PFSK-1 (cell line): Measurements from ENCODE around the gene MRFAP1L1.

ENCODE experiments used
- POLR2AphosphoS5 ChIP-seq: IDR thresholded peaks from 2 replicates; pipeline ENCODE4 v1.6.1; 2012; ENCODE audit warnings: low read depth, mild to moderate bottlenecking, control low read depth, low read length, moderate library complexity
- REST ChIP-seq, 2 experiments: IDR thresholded peaks; 2 replicates each; pipeline versions ENCODE4 v1.6.1 to v1.8.0; 2011 to 2012; ENCODE audit warnings: low read depth in 2 of 2, low read length in 2 of 2, control low read depth in 1 of 2, inconsistent platforms in 1 of 2, mild to moderate bottlenecking in 1 of 2, moderate library complexity in 1 of 2; ENCODE audit not compliant: insufficient read depth in 1 of 2

- TF ChIP-seq POLR2AphosphoS5: no peak
- no peak for TF ChIP-seq REST (IDR thresholded peaks at IDR 0.05; ENCODE audit: insufficient read depth in 1 of 2, low read depth in 2 of 2, low read length in 2 of 2)
These were observed 12.5 kb downstream of the MRFAP1L1 start for GRCh38 chr4:6697131-6697530.
